HG02678 (cell line): Measurements from ENCODE around the gene GREM2.
A peak's percentile ranks its signal among the peaks of the same experiment; 100 is the strongest.

Experiments used
- ATAC-seq: cut with Tn5 transposase; IDR thresholded peaks from one replicate; pipeline ENCODE4 v1.9.1; 2021; ENCODE audit warnings: mild to moderate bottlenecking, moderate library complexity; ENCODE audit not compliant: unreplicated experiment

Gene GREM2

DNA sequence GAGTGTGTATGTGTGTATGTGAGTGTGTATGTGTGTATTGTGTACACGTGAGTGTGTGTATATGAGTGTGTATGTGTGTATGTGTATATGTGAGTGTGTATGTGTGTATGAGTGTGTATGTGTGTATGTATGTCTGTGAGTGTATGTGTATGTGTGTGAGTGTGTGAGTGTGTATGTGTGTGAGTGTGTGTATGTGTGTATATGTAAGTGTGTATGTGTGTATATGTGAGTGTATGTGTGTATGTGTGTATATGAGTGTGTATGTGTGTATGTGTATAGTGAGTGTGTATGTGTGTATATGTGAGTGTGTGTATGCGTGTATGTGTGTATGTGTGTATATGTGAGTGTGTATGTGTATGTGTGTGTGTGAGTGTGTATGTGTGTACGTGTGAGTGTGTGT, 49.2 kb downstream of the GREM2 start:
- ATAC-seq, result no peak

DNA sequence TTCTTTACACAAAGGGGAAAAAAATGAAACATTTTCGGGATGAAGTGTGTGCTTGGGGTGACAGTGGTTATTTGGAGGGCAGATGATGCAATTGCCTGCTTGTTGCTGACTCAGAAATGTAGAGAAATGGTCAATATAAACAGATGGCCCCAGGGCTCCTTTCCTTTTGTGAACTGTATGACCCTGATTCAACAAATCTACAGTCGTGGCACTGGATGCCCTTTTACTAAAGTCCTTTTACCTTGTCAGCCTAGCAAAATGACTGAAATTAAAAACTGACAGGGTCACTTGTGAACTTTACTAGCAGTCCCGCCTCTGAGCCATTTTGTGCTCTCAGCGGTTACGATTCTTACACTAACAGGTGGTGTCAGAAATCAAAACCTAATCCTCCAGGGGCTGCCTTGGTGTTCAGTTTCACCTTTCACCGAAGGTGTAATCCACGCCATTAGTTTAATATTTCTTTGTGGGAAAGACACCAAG, 49.8 kb downstream of the GREM2 start:
- ATAC-seq, result peak; percentile 57

DNA sequence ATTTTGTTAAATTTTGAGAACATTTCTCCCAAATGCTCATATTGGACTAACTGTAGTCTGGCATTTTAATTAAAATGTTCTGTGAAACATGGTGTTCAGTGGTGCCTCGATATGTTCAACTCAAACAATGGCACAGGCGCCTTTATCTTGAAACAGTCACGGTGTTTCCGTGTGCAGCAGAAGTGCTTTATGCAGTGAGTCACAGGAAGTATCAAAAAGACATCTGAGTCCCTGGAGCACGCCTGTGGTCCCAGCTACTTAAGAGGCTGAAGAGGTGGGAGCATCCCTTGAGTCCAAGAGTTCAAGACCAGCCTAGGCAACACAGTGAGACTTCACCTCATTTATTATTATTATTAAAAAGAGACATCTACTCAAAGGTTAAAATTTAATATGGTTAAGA, 52.2 kb downstream of the GREM2 start:
- no peak for ATAC-seq

DNA sequence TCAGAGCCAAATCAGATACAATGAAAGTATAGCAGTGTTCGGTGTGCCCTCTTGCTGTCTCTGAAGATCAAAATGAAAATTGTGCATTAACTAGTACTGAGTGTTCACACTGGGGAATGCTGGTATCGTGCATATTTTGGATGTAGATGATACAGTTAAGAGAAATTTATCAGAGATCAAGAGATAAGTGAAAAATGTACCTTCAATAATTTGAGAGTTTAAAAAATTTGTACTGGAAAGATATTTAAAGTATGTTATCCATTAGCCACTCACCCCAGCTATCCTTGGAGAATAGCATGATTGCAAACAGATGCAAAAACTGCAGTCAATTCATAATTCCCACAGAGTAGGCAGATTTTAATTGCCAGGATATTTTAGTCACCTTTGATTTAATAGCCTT, 56.4 kb downstream of the GREM2 start:
- no peak for ATAC-seq

DNA sequence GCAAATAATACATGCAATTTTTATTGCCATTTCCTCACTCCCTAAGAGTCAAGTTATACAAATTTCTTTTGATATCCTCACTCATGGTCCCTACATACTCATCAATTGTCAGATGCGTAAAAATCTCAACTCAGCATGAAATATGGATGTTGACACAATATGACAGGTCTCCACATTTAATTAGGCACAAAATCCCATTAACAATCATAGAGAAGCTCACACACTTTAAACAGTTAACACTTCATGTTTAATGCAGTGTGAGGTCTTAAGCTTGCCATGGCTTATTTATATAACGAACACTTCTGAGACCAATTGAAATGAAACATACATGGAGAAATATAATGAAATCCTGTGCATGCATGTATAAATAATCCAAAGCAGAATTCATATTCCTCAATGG, 58.6 kb downstream of the GREM2 start:
- ATAC-seq, result no peak

DNA sequence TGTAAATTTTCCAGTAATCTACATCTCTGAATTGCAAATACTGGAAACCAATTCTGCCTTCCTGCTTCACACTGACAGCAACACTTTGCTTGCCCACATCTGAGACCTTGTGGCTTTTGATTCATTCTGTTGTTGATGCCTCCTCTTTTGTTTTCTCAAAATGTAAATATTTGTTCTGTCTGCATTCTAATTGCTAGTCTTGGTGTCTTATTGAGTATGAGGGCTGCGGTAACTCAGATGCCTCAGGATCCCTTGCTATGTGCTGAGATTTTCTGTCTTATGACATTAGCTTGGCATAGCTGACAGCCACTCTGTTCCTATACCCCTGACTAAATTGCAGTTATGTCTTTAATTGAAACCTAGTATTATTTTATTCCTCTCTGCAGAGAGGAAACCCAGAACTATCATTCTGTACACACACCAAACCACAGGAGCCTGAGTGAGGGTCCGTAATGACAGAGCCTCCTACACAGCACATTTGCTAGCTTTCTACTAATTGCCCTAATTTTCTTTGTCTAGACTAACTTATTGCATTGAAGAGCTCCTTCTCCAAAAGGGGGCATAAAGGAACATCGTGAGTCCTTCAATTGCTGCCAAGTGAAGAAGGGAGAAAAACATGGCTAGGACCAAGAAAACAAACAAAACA, 72.1 kb downstream of the GREM2 start:
- no peak for ATAC-seq

DNA sequence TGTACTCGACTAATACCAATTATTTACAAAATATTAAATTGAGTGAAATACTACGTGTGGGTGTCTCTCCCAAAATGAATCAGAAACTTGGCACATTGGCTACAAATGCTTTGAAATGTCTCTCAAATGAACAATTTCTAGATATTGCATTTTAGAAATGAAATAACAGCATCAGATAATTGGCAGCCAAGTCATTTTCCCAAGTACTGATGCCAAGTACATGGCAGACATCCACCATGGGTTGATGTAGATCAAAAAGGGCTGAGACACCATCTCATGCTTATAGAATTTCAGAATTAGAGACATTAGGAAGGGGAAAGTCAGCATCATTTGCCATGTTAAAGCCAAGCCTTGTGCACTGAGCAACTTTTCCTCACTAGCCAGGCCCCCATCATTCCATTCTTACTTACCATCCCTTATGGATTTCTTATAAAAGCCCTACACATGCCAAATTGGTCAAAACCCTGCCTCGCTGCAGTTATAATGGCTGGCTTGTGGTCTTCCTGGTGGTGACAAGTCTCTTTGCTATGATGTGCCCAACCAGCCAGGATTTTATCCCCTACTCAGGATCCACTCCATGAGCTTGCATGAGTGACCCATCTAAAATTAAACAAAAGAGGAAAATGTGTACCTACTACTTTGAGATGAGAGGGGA, 73.1 kb downstream of the GREM2 start:
- no peak for ATAC-seq

DNA sequence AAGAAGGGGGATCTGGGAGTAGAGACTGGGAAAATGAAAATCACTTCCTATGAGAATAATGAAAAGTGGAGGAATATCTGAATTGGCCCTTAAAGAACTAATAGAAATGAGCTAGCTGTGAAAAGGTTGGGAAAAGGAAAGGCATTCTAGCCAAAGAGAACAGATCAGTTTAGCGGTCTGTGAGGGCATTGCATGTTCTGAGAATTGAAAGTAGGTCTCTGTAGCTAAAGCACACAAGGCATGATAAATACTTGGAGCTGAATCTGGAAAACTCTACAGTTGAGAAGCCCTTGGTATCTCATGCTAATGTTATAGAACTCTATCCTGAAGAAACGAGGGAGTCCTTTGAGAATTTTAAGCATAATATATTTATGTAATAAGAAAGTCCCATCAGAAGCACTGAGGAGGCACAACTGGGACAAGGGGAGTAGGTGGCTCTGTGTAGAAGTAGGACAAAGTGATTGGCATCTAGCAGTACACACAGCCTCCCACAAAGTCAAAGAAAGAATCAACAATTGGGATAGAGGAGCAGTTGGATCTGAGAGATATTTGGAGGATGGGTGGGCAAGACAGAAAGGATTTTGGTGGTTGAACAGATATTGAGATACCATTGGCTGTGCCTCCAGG, 78.7 kb downstream of the GREM2 start:
- no peak for ATAC-seq

DNA sequence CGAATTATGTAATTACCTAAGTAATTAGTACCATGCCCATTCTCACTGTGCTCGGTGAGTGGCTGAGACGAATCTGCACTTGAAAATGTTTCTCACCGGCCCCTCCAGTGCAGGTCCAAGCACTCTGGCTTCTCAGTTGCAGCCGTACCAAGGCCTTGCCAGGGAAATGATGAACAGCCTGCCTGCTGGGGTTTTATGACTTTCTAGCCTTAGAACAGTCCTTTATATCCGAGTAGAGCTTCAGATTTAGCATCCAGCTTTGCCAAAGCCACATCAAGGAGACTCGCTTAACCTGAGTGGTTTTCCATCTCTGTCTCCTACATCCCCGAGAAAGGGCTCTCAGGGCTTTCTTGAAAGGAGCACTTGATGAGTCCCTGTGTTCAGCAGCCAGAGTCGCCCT, 83.4 kb downstream of the GREM2 start:
- ATAC-seq, result no peak

DNA sequence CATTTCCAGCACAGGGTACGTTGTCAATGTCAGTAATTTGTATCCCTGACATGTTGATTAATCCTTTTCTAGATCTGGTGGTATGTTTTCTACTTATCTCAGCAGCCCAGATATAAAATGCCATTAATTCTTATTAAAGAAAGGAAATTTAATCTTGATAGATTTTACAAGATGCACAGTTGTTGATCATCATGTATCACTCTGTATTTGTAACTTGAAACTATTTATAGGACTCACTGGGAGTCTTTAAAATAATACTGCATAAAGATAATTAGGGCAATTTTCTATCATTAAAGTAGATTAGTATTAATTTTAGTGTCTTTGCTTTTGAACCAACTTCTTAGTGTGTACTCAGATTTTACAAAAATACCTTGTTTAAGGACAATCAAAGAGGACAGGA, 84.9 kb downstream of the GREM2 start:
- ATAC-seq, result no peak

DNA sequence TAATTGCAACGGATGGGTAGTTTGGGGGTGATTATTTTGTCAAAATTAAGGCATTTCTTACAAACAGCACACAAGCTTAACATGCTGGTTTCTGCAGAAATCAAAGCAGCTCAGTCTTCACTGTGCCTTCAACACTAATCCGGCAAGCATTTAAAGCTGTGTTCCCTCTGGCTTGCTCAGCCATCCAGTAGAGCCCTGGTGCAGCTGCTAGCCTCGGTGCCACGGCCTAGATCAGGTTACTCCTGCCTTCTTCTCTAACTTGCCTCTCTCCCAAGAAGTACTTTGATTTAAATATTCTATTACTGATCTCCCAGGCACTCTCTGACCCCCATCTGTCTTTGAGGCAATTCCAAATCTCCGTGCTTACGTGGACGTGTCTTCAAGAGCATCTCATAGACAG, 85.6 kb downstream of the GREM2 start:
- ATAC-seq, result no peak

DNA sequence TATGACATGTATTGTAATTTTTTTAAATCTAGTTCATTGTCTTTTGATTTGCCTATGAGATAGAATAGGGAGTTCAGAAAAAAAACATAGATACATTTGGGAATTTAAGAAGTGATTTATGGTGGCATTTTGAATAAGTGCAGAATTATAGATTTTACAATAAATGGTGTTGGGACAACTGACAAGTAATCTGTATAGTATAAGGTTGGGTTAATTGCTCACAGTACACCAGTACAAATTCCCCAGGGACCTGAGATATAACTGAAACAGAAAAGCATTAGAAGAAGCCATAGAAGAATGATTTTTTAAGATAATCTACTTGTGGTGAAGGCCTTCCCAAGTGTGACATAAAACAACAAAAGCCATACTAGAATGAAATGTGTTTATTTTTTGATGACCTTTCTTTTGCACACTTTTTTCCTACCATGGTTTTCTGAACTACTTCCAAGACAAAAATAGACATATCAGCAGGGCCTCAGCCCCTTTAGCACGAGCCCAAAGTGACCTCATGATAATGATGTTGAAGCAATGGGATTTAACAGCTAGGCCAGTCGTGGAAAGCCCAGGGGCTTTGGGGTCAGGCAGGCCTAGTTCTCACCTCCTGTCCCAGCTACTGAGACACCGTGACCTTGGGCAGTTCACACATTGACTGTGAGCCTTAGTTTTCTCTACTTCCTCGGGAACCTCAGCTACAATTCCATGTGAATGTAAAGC, 87.4 kb downstream of the GREM2 start:
- ATAC-seq, result no peak

DNA sequence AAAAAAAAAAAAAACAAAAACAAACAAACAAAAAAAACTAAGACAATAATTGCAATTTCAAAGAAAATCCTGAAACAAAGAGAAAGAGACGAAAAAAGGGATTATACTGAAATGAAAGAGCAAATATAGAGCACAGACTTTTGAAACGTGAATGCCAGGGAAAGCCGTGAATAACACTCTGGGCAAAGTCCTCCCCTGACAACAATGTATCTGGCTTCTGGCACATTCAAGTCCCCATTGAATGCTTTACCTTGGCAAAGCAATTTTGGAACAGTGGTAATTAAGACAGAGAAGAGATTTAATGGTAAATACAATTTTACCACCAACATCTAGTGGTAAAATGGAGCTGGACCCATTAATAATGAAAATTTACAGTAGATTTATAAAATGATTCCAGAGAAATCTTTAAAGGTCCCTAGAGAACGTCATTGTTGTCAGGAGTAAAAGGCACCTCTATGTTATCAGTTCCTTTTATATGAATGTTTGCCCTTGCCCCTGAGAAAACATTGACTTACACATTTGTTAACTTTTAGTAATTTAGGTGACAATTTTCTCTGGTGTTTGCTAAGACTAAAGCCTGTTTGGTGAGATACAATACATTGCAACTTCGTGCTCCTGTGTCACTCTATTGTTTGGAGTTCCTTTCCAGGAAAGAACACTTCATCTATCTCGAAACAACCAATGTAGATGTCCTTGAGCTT, 89.7 kb downstream of the GREM2 start:
- no peak for ATAC-seq

DNA sequence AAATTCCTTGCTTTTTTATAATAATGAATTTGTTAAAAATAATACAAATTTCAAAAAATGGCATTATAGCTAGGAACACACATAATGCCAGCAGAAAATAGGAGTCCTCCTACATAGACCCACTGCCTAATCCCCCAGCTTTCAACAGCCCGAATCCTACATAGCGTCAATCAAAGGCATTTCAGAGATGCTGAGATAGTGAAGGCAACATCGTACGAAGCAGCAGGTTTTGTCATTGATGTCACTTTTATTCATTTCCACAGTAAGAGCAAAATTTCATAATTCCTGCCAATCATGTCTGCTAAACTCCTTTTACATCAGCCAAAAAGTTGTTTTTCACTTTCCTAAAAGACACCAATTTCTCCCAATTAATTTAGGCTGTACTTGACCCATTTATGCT, 94.1 kb downstream of the GREM2 start:
- ATAC-seq, result no peak

DNA sequence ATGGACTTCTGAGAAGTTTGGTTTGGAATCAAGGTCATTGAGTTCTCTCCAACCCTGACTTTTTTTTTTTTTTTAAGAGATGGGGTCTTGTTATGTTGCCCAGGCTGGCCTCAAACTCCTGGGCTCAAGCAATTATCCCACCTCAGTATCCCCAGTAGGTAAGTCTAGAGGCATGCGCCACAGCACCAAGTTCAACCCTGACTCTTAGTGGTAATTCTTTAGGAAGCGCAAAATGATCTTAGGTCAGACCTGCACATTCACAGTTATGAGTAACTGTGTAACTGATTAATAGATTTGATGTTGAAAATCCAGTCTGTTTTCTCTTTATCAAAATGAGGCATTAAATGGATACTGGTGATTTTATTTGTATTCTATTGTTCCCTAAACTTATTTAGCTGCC, 95.9 kb downstream of the GREM2 start:
- no peak for ATAC-seq

DNA sequence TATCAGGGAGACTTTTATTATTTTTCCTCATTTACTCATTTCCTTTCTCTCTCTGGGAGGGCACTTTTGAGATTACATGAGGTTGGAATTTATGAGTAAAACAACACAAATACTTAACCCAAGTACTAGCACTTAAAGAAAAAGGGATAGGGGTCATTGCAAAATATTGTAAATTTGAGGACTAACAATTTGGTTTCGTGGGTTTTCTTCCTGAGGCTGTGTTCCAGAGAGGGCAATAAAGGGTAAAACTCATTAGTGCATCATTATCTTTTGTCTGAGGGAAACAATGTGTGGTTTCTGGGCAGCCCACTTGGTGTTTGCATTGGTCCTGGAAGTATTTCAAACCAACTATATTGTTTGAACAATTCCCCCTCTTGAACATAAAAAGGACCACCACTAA, 96.5 kb downstream of the GREM2 start:
- no peak for ATAC-seq

DNA sequence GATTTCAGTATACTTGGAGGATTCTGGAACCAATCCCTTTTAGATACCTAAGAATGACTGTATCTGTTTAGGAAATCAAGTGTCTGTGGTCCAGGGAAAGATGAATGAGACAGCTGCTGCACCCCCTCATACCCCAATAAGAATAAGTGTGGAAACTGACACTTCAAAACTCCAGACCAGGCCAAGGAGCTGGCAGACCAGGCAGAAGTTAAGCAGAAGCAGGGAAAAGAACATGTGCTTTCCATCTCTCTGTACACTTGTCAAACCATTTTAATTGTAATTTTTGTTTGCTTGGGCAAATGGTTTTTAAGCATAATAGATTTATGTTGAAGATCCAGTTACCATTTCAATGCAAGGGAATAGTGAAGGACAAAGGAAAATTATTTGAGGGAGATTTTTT, 100.2 kb downstream of the GREM2 start:
- no peak for ATAC-seq

DNA sequence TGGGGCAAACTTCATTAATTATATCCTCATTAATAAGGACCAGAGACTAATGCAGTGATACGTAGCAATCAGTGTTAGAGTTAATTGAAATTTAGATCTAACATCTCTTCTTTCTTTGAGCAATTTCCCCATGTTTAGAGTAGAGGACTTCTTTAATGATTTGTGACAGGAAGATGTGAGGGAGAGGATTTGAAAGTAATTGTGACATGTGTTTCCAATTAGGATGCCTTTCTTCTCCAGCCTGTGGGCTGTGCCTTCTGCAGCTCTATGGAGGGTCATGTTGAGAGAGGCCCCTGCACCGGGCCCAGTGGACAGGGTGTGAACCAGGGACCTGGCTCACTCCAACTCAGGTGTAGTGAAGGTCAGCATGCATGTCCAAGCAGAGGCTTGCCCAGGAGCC, 103.0 kb downstream of the GREM2 start:
- no peak for ATAC-seq

DNA sequence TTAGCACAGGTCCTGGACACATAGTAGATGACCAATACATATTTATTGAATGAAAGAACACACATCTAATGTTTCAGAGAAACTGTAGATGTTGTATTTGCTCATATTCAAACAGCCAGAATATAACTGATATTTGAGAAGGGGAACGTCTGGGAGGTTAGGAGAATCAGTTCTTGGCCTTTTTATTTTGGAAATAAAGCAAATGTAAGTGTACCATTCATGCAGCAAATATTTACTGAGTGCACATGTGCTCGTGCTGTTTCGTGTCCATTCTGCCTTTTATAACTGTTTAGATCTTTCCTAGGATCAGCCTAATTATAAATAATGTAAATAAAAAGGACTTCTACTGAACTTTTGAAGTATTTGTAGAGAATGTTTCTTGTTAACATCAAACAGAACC, 103.8 kb downstream of the GREM2 start:
- no peak for ATAC-seq

DNA sequence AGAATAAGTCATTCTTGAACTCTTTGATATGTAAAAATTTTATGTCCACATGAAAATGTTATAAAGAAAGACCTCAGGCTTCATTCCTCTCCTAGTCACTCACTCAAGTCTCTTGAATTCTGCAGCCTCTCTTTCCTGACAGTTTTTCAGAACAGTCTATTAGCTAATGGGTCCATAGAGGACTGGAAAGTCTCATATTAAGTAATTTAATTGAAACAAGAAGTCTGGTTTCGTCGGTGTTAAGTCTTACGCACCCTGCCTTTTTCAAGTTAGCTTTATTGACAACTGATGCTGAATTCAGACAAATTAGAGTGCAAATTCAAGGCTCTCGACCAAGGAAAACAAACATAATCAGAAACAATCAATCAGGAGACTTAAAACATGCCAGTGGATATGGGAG, 105.8 kb downstream of the GREM2 start:
- ATAC-seq, result no peak

DNA sequence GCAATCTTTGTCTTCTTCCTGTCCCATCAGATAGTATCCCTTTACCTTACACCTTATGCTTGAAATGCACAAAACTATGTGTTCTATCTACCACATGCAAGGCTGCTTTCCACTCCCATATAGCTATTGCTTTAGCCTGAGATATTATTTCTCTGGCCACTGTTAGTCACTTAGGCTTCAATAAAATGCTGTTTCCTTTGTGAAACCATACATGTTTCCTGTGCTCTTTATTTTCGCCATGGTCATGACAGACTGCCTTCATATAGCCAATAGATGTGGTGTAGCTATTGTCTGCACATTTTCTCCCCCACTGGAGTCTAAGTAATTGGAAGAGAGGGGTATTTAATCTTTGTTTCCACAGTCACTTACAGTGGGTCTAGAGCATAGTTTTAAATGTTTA, 108.4 kb downstream of the GREM2 start:
- ATAC-seq, result no peak
